Prostate gland (tissue), 2 donors: ENCODE measurements around the gene CTXND1. TPM values are rescaled to one million over a fixed set of nuclear protein-coding genes. Genes with fewer than 3 reads are reported as not detected.

Experiments used
- DNase-seq: peaks from one replicate; pipeline ENCODE4 v3.0.0-alpha.2; 2019; ENCODE audit warnings: low spot score
- H3K27ac ChIP-seq, 2 donors: fragments of 200-600 bp; sonication (generic); 2 replicates each; pipeline ENCODE4 v1.5.1; 2017 to 2019
- H3K27me3 ChIP-seq: fragments of 200-600 bp; sonication (generic); replicated peaks from 2 replicates; pipeline ENCODE4 v1.5.1; 2019; ENCODE audit not compliant: insufficient read depth
- H3K36me3 ChIP-seq, 2 donors: fragments of 200-600 bp; sonication (generic); 1 replicate in 1 of 2; 2 replicates in 1 of 2; pipeline versions ENCODE4 v1.5.1 to v1.8.1; 2017 to 2019
- H3K4me1 ChIP-seq: fragments of 200-600 bp; sonication (generic); replicated peaks from 2 replicates; pipeline ENCODE4 v1.5.1; 2019
- H3K4me3 ChIP-seq, 2 donors: fragments of 200-600 bp; sonication (generic); 2 replicates each; pipeline ENCODE4 v1.5.1; 2017 to 2019
- H3K9me3 ChIP-seq: fragments of 200-600 bp; sonication (generic); 2 replicates; pipeline ENCODE4 v1.5.1; 2017
- POLR2A ChIP-seq: fragments of 450-650 bp; IDR thresholded peaks from one replicate; pipeline ENCODE4 v1.6.1; 2016; ENCODE audit warnings: antibody characterized with exemption, mild to moderate bottlenecking
- POLR2AphosphoS5 ChIP-seq: sonication (generic); formaldehyde crosslinking; IDR thresholded peaks from one replicate; pipeline ENCODE4 v1.6.1; 2017; ENCODE audit warnings: antibody characterized with exemption
- WGBS: methylation state at CpG from one replicate; pipeline ENCODE4 v1.1.5; 2018; 5-methylcytosine and 5-hydroxymethylcytosine counted together
- intact Hi-C: fragments of 100-400 bp; cut with DNase I; formaldehyde crosslinking; loops from one replicate; pipeline ENCODE4 v1.14.2; 2022
- total RNA-seq, 2 donors: library from RNA; depleted of rRNA; stranded (reverse); fragments of >200 nt; gene quantifications; one replicate each; pipeline ENCODE4 v1.1.0, GENCODE V29; 2016
- TF ChIP-seq, protein P1 (sequence below), 4 experiments: fragments of 200-600 bp in 2 of 4; fragments of 450-650 bp in 2 of 4; sonication (generic) in 2 of 4; IDR thresholded peaks; 1 replicate in 3 of 4; 2 replicates in 1 of 4; pipeline ENCODE4 v1.5.1; 2016 to 2019; ENCODE audit warnings: antibody characterized with exemption in 4 of 4, mild to moderate bottlenecking in 2 of 4, moderate library complexity in 2 of 4

CTXND1 gene
- total RNA-seq, 2 donors from 2014 or later: 0.96 TPM; not detected in 1

DNA sequence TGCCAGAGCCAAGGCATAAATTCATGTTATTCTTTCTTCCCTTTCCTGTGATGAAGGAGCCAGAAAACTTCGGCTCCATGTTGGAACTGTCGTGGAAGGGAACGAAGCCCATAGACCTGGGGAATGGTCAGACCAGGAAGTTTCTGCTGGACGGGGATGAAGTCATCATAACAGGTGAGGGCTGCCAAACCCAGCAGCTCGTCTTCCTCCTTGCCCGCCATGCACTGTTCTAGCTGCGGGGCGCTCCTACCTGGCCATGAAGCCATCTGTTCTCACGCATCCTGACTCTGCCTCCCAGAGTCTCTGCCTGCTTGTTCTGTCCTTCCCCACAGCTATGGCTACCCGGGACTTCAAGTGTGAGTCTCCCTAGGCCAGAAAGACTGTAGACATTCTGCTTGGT lies 71.0 kb downstream of the CTXND1 start:
- Histone ChIP-seq H3K9me3 (no peaks in the 10 kb centered on the region), H3K27ac (no peak overlapping the region), H3K36me3 (peaks cover 0 to 5% of the 10 kb centered on the region in 2 donors), H3K4me3 (no peak overlapping the region), H3K4me1 (no peaks in the 10 kb centered on the region), H3K27me3 (no peaks in the 10 kb centered on the region)
- DNase-seq: no peak
- intact Hi-C loops: no loop called here
- no peak for TF ChIP-seq POLR2AphosphoS5
- TF ChIP-seq, protein P1, sequence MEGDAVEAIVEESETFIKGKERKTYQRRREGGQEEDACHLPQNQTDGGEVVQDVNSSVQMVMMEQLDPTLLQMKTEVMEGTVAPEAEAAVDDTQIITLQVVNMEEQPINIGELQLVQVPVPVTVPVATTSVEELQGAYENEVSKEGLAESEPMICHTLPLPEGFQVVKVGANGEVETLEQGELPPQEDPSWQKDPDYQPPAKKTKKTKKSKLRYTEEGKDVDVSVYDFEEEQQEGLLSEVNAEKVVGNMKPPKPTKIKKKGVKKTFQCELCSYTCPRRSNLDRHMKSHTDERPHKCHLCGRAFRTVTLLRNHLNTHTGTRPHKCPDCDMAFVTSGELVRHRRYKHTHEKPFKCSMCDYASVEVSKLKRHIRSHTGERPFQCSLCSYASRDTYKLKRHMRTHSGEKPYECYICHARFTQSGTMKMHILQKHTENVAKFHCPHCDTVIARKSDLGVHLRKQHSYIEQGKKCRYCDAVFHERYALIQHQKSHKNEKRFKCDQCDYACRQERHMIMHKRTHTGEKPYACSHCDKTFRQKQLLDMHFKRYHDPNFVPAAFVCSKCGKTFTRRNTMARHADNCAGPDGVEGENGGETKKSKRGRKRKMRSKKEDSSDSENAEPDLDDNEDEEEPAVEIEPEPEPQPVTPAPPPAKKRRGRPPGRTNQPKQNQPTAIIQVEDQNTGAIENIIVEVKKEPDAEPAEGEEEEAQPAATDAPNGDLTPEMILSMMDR (IDR thresholded peaks at IDR 0.05): no peak
- no peak for TF ChIP-seq POLR2A
- WGBS: 92% methylated on average over 10 of the region's 10 CpGs

DNA sequence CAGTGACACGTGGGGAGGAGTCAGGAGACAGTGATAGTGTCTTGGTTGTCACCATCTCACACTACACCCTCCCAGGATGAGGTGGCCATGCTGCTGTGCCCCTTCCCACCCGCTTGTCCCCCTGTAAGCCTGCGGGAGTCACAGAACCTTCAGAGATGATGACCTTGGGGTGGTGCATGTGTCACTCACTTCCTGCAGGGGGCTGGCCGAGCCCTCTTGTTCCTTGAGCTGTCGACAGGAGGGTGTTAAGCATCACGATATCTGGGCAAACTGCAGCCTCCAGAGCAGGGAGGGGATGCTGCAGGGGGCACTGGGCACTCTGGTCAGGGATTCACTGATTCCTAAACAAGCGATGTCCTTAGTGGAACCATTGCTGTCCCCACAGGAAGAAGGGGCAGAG lies 71.5 kb downstream of the CTXND1 start:
- TF ChIP-seq POLR2A: no peak
- TF ChIP-seq, protein P1 (IDR thresholded peaks at IDR 0.05): no peak
- TF ChIP-seq POLR2AphosphoS5: no peak
- no peaks in the 10 kb centered on the region for H3K9me3 ChIP-seq
- 76% methylated on average over 7 of the region's 7 CpGs for WGBS
- intact Hi-C loops: no loop called here
- H3K27me3 ChIP-seq: no peaks in the 10 kb centered on the region
- DNase-seq: no peak
- peaks cover 0 to 5% of the 10 kb centered on the region in 2 donors for H3K36me3 ChIP-seq
- no peak overlapping the region for H3K27ac ChIP-seq
- H3K4me3 ChIP-seq: no peak overlapping the region
- no peaks in the 10 kb centered on the region for H3K4me1 ChIP-seq

DNA sequence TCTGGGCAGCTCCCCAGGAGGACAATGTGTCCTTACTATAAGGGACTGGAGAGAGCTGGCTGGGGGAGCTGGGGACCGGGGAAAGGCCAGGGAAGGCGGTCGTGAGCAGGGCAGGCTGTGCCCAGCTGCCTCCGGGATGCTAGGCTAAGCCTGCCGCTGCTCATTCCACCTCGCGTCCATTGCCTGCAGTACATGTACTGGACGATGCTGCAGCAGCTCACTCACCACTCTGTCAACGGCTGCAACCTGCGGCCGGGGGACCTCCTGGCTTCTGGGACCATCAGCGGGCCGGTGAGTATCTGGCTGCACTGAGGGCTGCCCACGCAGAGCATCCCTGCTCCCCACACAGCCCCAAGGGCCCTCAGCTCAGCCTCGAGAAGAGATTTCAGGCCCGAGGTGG lies 72.1 kb downstream of the CTXND1 start:
- WGBS: 88% methylated on average over 15 of the region's 16 CpGs
- Histone ChIP-seq H3K27me3 (no peaks in the 10 kb centered on the region), H3K4me1 (no peaks in the 10 kb centered on the region), H3K9me3 (no peaks in the 10 kb centered on the region), H3K4me3 (no peak overlapping the region), H3K36me3 (peaks cover 0 to 5% of the 10 kb centered on the region in 2 donors), H3K27ac (no peak overlapping the region)
- no peak for TF ChIP-seq POLR2A
- TF ChIP-seq, protein P1 (IDR thresholded peaks at IDR 0.05): no peak
- no peak for TF ChIP-seq POLR2AphosphoS5
- no peak for DNase-seq
- intact Hi-C loops: no loop called here

DNA sequence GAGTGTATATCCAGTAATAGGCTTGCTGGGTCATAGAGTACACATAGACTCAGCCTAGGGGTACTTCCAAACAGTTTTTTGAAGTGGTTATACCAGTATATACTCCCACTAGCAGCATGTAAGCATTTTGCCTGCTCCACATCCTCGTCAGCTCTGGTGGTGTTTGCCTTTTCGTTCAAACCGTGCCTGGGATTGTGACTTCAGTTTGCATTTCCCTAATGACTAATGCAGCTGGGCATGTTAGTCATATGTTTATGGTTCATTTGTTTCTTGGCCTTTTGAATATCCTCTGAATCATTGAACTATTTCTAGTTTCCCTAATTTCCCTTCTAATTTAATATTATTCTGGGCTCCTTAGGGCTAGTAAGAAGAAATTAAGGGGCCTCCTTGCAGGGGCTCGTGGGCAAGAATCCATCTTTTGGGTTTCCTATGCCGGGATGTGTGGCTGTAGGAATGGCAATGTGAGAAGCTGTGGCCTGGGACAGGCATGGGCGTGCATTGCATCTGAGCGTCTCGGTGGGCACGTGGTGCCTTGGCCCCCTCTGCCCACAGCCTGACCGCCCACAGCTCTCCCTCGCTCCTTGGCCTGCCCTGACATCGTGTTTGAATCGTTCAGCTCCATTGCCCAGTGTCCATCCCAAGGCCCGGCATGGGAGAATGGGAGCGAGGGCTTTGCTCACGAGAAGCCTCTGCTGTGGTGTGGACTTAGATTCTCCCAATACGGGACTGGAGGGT lies 72.8 kb downstream of the CTXND1 start:
- Histone ChIP-seq H3K9me3 (no peaks in the 10 kb centered on the region), H3K36me3 (peaks cover 0 to 5% of the 10 kb centered on the region in 2 donors), H3K4me3 (no peak overlapping the region), H3K27ac (no peak overlapping the region), H3K4me1 (no peaks in the 10 kb centered on the region), H3K27me3 (no peaks in the 10 kb centered on the region)
- intact Hi-C loops: no loop called here
- WGBS: 86% methylated on average over 15 of the region's 17 CpGs
- no peak for DNase-seq
- TF ChIP-seq POLR2AphosphoS5 (no peak), POLR2A (no peak)
- TF ChIP-seq, protein P1 (IDR thresholded peaks at IDR 0.05): no peak

DNA sequence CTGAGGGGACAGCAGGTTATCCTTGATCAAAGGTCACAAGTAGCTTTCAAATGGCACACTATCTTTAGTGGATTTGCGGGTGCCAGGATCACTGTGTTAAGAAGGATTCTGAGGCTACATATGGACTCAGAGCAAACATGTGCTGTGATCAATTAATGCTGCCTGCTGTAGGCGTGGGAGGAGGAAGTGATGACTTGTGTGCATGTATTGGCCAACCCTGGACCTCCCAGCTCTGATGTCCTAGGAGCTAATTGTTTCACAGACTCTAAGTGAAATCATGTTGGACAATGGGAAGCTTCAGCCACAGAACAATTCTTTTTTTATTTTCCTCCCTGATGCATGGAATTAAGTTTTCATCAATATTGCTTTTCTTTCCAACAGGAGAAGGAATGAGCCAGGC lies 74.9 kb downstream of the CTXND1 start:
- Histone ChIP-seq H3K9me3 (no peaks in the 10 kb centered on the region), H3K4me1 (no peaks in the 10 kb centered on the region), H3K36me3 (peaks cover 0 to 5% of the 10 kb centered on the region in 2 donors), H3K27ac (no peak overlapping the region), H3K4me3 (no peak overlapping the region), H3K27me3 (no peaks in the 10 kb centered on the region)
- intact Hi-C loops: no loop called here
- DNase-seq: no peak
- WGBS: 91% methylated on average over 2 of the region's 2 CpGs
- TF ChIP-seq, protein P1 (IDR thresholded peaks at IDR 0.05): no peak
- TF ChIP-seq POLR2A (no peak), POLR2AphosphoS5 (no peak)
